OCI-LY3 (cell line): ENCODE data around the gene ANKS1A.
"Not testable (repeated sequence)": the region's sequence is repeated elsewhere in the genome, so short reads cannot be mapped to it uniquely, and the experiment has no call there.

Experiments
- H2AFZ ChIP-seq: fragments of 200-600, 300-600 bp; shearing (Covaris generic); 2 replicates; pipeline ENCODE4 v1.6.0; 2014; ENCODE audit warnings: antibody characterized with exemption, low read depth, low read length
- H3K27ac ChIP-seq: fragments of 200-600, 300-600 bp; sonication (generic); 2 replicates; pipeline ENCODE4 v1.5.1; 2014; ENCODE audit warnings: mild to moderate bottlenecking, low read length, moderate library complexity, mixed read lengths
- H3K27me3 ChIP-seq: fragments of 200-600, 300-600 bp; sonication (generic); 2 replicates; pipeline ENCODE4 v1.6.1; 2014; ENCODE audit warnings: low read depth, low read length, mixed read lengths
- H3K36me3 ChIP-seq: fragments of 200-600, 300-600 bp; sonication (generic); replicated peaks from 2 replicates; pipeline ENCODE3; 2014; ENCODE audit warnings: low read depth, low read length, mixed read lengths
- H3K4me1 ChIP-seq: fragments of 300-600, 200-600 bp; sonication (generic); 2 replicates; pipeline ENCODE4 v1.6.1; 2014; ENCODE audit warnings: low read length, mixed read lengths
- H3K4me2 ChIP-seq: fragments of 200-600, 300-600 bp; sonication (generic); 2 replicates; pipeline ENCODE4 v1.6.1; 2014; ENCODE audit warnings: low read length, mixed read lengths
- H3K4me3 ChIP-seq: fragments of 300-600, 200-600 bp; sonication (generic); 2 replicates; pipeline ENCODE4 v1.5.1; 2014; ENCODE audit warnings: antibody characterized with exemption, mild to moderate bottlenecking, low read length, moderate library complexity
- H3K79me2 ChIP-seq: fragments of 300-600, 200-600 bp; shearing (Covaris generic); 2 replicates; pipeline ENCODE4 v1.6.1; 2014; ENCODE audit warnings: mild to moderate bottlenecking, low read length, mixed read lengths
- H3K9ac ChIP-seq: fragments of 300-600, 200-600 bp; shearing (Covaris generic); 2 replicates; pipeline ENCODE4 v1.6.0; 2014; ENCODE audit warnings: mild to moderate bottlenecking, low read length, moderate library complexity
- H3K9me3 ChIP-seq: fragments of 200-600, 300-600 bp; shearing (Covaris generic); 2 replicates; pipeline ENCODE4 v1.6.1; 2014; ENCODE audit warnings: low read length, mixed read lengths; ENCODE audit not compliant: insufficient read depth
- H4K20me1 ChIP-seq: fragments of 200-600, 300-600 bp; sonication (generic); 2 replicates; pipeline ENCODE4 v1.6.1; 2016; ENCODE audit warnings: low read length, mixed read lengths; ENCODE audit not compliant: insufficient read depth
- CTCF ChIP-seq: fragments of 200-600, 300-600 bp; sonication (generic); IDR thresholded peaks from 2 replicates; pipeline ENCODE4 v1.5.1; 2014; ENCODE audit warnings: antibody characterized with exemption, low read length, low read depth
- EZH2phosphoT487 ChIP-seq: fragments of 200-600 bp; shearing (Covaris generic); IDR thresholded peaks from 2 replicates; pipeline ENCODE4 v1.6.1; 2018; ENCODE audit warnings: antibody characterized with exemption, mixed run types, low read depth

The ANKS1A gene

GRCh38 chr6:35128496-35128895, 239.4 kb downstream of the ANKS1A start:
- no peaks in the 10 kb centered on the region for H3K4me1 ChIP-seq
- H2AFZ ChIP-seq, result no peak overlapping the region
- H4K20me1 ChIP-seq, result no peaks in the 10 kb centered on the region
- H3K9ac ChIP-seq, result no peak overlapping the region
- H3K4me3 ChIP-seq, result no peak overlapping the region
- no peaks in the 10 kb centered on the region for H3K79me2 ChIP-seq
- no peaks in the 10 kb centered on the region for H3K27me3 ChIP-seq
- no peaks in the 10 kb centered on the region for H3K36me3 ChIP-seq
- no peaks in the 10 kb centered on the region for H3K9me3 ChIP-seq
- no peak overlapping the region for H3K4me2 ChIP-seq
- no peak for TF ChIP-seq CTCF
- TF ChIP-seq EZH2phosphoT487, result no peak
- no peak overlapping the region for H3K27ac ChIP-seq

GRCh38 chr6:35136185-35136584, 247.1 kb downstream of the ANKS1A start:
- H2AFZ ChIP-seq, result no peak overlapping the region
- H3K4me2 ChIP-seq, result peak overlapping the region; percentile 8; the same call in 1 of the 2 replicates
- no peaks in the 10 kb centered on the region for H3K36me3 ChIP-seq

GRCh38 chr6:35138191-35138590, 249.1 kb downstream of the ANKS1A start:
- not testable (repeated sequence) for H3K9me3 ChIP-seq, H4K20me1 ChIP-seq, H3K36me3 ChIP-seq, H3K9ac ChIP-seq, H3K27me3 ChIP-seq, H2AFZ ChIP-seq, H3K27ac ChIP-seq, H3K79me2 ChIP-seq, H3K4me2 ChIP-seq, H3K4me3 ChIP-seq
- peaks cover 15% of the 10 kb centered on the region for H3K4me1 ChIP-seq

More at GRCh38 chr6:35136185-35136584, 247.1 kb downstream of the ANKS1A start:
- Histone ChIP-seq H4K20me1 (no peaks in the 10 kb centered on the region), H3K79me2 (no peaks in the 10 kb centered on the region), H3K27ac (no peak overlapping the region), H3K4me3 (no peak overlapping the region), H3K4me1 (peaks cover 15% of the 10 kb centered on the region), H3K9ac (no peak overlapping the region), H3K27me3 (no peaks in the 10 kb centered on the region), H3K9me3 (no peaks in the 10 kb centered on the region)
- TF ChIP-seq CTCF, result no peak
- TF ChIP-seq EZH2phosphoT487, result no peak

GRCh38 chr6:35139470-35139869, 250.4 kb downstream of the ANKS1A start:
- Histone ChIP-seq H3K9me3 (no peaks in the 10 kb centered on the region), H2AFZ (peak overlapping the region; percentile 54; the same call in 1 of the 2 replicates), H3K4me2 (no peak overlapping the region), H3K36me3 (no peaks in the 10 kb centered on the region), H3K4me3 (no peak overlapping the region), H3K27ac (no peak overlapping the region), H3K4me1 (peaks cover 15% of the 10 kb centered on the region), H4K20me1 (no peaks in the 10 kb centered on the region), H3K79me2 (no peaks in the 10 kb centered on the region), H3K27me3 (no peaks in the 10 kb centered on the region), H3K9ac (no peak overlapping the region)
- no peak for TF ChIP-seq EZH2phosphoT487
- TF ChIP-seq CTCF, result no peak
